NCI-H2196 treated with DMSO at 0.1 percent for 48 hours (cell line): Measurements from ENCODE around the gene OSBPL6.

Source experiments
- DNase-seq: peaks from one replicate; lab custom pipeline; 2025; ENCODE audit not compliant: unreplicated experiment; lab: John Stamatoyannopoulos, UW

Gene OSBPL6

DNA sequence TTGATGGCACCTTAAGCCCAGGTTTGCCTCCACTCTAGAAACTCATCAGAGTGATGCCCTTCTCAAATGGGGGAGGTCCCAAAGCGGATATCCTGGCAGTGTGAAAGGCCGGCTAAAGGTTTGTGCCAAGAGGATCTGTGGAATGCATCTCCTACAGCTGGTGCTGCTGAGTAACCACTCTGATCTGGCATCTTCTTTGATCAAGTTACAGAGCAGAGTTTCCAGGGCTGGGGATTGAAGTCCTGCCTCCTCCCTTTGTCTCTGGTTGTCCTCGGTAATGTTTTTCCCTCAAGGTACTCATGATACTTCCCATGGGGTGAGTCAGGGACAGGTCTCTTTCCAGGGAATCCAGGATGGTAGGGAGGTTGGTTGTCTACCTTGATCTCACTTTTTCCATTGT is 232.1 kb downstream of the OSBPL6 start:
- DNase-seq: no peak

DNA sequence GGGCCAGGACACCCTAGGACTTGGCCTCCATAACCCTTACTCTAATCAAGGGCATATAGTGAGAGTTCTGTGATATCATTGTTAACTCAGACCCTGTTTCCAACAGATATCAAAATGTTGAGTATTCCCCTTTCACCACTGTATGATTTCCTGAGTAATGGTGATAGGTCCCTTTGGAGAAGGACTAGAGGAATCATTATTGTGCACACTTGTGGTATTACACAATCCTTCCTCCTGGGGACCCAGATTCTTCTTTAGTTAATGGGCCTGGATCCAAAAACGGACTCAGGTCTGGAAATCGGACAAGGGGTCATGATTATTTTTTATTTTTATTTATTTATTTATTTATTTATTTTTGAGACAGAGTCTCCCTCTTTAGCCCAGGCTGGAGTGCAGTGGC is 233.1 kb downstream of the OSBPL6 start:
- DNase-seq: no peak

DNA sequence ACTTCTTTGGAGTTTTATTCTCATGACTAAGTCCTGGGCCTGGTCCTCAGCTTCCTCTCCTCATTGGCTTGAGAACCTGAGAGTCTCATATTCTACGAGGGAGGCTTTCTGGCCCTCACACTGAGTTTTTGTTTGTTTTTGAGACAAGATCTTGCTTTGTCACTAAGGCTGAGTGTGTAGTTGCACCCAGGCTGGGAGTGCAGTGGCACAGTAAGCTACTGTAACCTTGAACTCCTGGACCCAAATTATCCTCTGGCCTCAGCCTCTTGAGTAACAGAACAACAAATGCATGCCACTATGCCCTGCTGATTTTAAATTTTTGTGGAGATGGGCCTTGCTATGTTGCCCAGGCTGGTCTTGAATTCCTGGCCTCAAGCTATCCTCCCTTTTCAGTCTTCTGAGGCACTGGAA is 234.1 kb downstream of the OSBPL6 start:
- no peak for DNase-seq

DNA sequence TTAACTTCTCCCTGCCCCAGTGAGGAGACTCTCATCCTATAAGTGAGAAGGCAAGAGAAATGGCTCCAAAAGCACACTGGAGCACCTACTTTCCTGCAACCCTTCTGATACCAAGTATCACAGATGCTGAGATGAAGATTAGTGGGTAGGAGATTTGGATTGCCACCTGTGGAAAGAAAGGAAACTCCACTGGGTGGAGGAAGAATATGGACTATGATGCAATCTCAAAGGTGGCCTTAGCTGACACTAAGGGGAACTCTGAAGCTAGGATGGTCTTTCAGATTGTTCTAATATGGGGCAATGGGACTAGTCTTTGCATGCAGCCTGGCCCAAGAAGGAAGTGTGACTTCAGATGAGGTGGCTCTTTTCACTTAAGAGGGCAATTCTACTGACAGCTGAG is 235.0 kb downstream of the OSBPL6 start:
- no peak for DNase-seq

DNA sequence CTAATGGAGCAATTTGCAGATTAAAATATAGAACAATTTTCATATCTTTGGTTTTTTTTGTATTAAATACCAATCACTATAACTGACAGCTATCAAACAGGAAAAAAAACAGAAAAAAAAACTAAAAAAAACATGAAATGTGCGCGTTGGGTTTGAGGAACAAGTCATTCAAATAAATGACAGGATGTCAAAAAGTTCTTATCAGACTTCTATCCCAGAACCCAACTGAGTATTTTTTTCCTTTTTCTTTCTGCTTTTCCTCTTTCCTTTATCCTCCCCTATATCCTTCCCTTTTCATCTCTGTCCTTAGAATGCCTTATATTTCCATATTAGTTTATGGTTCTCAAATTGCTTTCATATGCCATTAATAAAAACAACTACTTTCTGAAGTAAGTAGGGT is 242.3 kb downstream of the OSBPL6 start:
- no peak for DNase-seq

DNA sequence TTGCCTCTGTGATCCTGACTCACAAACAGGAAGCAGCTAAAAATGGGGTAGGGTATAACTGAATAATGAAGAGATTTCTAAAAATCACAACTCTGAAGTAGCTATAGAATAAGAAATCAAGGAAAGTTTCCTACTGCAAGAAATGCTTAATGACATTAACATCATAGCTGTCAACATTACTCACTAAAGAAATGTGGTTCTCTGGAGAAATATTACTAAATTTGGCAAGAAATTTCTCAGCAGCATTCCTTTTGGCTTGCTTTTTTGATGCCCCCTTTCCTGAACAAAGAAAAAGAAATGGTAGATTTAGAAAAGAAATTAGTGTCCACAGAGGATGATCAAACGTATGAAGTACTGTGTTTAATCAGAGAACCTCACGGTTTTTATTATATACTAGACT is 247.1 kb downstream of the OSBPL6 start:
- DNase-seq: no peak

DNA sequence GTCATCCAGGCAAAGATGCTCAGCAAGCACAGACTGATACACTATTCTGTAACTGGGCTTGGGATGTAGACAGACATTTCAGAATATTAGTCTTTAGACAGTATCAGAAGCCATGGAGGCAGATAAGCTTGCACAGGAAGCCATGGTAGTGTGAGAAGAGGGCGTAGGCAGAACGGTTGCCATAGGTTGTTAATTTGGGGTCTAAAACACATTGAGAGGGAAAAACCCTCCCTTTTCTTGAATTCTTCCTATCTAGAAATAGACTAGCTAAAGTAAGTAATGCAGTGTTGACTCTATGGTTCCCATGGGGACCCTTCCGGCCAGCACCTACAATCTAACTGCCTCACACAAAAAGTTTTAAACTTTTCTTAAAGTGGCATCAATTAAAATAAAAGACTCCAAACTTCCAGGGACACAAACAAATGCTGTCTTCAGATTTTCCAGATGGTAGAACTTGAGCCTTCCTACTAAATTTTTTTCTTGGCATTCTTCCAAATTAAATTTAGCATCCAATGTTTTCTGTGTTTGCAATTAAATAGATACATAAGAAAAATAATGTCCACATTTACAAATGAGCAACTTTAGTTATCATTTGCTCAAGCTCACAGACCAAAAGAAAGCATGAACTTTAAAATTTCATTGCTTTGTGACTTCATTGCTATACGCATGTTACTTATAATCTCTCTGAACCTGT is 254.8 kb downstream of the OSBPL6 start:
- DNase-seq: no peak

DNA sequence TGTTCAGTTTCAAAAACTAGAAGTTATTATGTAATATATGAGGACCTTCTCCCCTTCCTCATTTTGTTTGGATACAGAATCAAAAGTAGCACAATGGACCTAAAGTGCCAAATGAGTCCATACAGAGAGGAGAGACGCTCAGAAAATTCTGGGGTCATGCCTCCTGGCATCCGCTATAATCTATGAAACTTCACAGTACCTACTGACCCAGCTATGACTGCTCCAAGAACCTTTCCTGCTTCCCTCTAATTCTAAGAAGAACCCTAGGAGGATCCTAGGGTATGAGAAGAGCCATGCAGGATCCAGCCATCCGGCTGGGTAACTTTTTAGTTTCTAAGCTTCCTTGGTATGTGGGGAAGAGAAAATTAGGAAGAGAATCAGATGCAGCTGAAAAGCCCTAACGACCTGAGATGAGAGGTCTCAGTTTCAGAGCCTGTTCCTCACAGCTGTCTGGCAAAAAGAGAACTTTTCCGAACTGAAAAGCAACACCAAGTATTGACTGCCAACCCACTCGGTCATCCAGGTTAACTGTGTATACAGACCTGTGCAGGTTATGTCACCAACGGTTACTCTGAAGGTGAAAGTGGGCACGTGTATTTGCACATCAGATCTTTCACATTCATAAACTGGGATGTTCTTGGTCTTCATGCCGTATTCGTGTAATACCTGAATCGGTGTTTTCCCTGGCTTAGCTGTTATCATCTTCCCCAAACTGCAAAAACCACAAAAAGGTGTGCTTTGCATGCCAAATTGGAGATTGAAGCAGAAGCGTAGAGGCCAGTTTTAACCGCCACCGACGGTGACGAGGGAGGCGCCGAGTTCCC is 255.6 kb downstream of the OSBPL6 start:
- no peak for DNase-seq

DNA sequence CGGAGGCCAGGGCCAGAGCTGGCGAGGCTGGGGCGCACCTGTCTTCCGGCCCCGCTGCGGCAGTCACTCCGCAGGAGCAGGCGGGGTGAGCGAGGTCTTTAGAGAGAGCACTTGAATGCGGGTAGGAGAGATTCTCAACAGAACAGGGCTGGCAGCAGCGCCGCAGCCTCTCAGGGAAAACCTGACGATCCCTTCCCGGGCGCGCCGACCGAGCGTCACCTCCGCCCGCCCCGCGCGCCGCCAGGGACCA is 256.1 kb downstream of the OSBPL6 start:
- no peak for DNase-seq

DNA sequence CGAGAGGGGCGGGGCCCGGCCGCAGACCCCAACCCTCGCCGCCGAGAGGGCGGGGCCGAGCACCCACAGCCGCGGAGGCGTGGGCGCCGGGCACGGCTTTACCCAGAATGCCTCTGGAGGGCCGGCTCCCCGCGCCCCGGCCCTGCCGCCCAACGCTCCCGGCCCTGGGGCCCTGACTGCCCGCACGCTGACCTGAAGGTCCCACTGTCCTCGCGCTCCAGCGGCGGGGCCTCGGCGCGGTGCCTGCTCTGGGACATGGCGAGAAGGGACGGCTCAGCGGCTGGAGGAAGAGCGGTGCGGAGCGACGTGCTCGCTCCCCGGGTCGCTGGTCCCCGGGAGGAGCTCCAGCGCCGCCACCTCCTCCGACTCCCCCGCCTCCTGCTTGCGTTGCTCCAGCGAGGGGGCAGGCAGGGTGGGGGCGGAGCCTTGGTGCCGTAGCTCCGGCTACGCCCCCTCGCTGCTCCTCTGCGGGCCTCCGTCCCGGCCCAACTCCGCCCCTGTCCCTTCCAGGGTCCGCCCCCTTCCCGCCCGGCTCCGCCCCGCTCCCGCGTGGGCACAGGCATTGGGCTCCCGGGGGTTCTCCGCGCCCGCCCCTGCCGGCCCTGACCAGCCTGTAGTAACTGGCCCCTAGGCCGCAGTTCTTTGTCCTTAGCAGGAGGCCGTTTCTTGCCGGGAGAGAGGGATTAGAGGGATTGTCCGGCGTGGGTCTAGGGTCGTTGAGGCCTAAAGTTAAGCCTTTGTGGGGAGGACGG is 256.6 kb downstream of the OSBPL6 start, which contains the start of the genes PJVK and PRKRA:
Gene PJVK (plus strand): TSS at position 605 of the 752 bp plus-strand sequence. CDS start 2,032 bp downstream, outside the sequence.
Gene PRKRA (minus strand): TSS at position 402 of the 752 bp plus-strand sequence. CDS start 145 bp downstream, at position 257.
- DNase-seq: peak; percentile 94

DNA sequence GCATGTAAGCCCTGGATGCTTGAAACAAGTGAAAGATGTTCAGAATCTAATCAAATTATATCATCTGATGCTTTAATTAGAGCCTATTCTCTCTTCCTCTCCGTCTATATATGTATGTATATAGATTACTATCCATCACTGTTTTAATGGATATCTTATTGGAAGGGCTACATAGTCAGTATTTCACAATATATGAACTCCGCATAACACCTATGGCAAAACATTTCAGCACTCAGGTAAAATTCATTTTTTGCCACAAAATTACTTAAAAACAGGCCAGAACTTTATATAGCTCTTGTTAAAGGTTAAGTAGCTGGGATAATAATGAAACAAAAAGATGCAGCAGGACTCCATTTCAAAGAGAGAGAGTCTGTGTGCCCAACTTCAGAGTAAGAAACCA is 258.0 kb downstream of the OSBPL6 start:
- DNase-seq: no peak
